NCI-H446 treated with DMSO at 0.1 percent for 48 hours (cell line): ENCODE results near the gene SLC36A2.
"Not testable (repeated sequence)": the region's sequence is repeated elsewhere in the genome, so short reads cannot be mapped to it uniquely, and the experiment has no call there.

ENCODE experiments used
- DNase-seq: peaks from one replicate; lab custom pipeline; 2025; lab: John Stamatoyannopoulos, UW

SLC36A2 gene

GRCh38 chr5:151347369-151347768, at the start of gene SLC36A2:
Gene SLC36A2, minus strand, starts transcription at chr5:151347559. Its CDS starts 99 bp downstream, at chr5:151347460.
- DNase-seq, result no peak

DNA sequence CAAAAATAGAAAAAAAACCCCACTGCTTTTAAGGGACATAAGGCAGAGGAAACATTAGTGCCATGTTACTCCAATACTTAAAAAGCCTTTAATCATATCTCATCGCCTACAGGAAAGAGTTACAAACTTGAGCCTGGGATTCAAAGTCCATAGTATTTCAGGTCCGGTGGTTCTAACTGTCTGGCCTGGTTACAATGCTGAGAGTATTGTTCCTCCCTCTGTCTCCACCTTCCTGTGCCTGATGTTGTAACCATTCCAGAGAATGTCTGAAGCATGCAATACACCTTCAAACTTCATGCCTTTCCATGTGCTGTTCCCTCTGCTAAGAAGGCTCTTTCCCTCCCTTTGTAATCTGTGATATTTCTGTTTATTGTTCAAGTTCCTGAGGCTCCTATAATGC, 41.6 kb upstream of the SLC36A2 start:
- DNase-seq, result no peak

DNA sequence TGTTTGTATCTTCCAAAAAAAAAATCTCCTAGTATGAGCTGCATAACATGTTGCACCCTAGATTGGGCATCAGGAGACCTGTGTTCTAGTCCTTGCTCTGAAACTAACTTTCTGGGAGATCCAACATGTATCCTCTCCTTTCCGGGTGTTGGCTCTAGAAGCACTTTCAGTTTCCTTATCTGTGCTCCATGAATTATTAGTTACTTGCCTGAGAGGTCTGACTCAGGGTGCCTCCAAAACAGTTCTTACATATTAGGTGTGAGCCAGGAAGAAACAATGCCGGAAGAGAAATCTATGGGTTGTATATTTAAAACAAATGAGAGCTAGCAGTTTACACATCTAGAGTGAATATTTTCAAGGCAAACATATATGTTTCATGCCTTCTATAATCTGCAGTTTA, 36.7 kb upstream of the SLC36A2 start:
- no peak for DNase-seq

- no peak for DNase-seq
Measured at GRCh38 chr5:151383011-151383410, 35.7 kb upstream of the SLC36A2 start.

GRCh38 chr5:151382576-151382975, 35.2 kb upstream of the SLC36A2 start:
- DNase-seq, result no peak

DNA sequence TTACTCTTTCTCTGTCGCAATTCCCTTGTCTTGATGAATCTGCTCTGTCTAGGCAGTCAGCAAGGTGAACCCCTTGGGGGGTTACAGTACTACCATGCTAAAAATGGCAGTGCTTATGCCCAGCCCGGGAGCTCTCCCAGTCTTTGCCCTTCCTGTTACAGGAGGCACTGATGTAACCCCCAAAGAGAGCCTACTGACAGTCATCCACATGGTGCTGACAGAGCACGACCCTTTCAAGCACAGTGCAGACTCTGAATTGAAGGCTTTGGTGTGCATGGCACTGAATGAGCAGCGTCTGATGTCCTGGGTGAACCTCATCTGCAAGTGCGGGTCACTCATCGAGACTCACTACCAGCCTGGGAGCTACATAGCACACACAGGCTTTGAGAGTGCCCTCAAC, 34.5 kb upstream of the SLC36A2 start:
- DNase-seq, result no peak

GRCh38 chr5:151378616-151379015, 31.3 kb upstream of the SLC36A2 start:
- DNase-seq, result no peak

DNA sequence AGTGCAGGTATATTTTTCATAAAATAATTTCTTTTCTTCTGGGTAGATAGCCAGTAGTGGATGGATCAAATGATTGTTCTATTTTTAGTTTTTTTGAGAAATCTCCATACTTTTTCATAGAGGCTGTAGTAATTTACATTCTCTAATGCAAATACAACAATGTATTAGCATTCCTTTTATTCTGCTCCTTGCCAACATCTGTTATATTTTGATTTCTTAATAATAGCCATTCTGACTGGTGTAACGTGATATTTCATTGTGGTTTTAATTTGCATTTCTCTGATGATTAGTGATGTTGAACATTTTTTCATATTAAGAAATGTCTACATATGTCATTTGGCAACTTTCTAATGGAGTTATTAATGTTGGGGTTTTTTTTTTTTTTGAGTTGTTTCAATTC, 27.2 kb upstream of the SLC36A2 start:
- DNase-seq, result no peak

- DNase-seq, result not testable (repeated sequence)
Measured at GRCh38 chr5:151367038-151367437, 19.7 kb upstream of the SLC36A2 start.

DNA sequence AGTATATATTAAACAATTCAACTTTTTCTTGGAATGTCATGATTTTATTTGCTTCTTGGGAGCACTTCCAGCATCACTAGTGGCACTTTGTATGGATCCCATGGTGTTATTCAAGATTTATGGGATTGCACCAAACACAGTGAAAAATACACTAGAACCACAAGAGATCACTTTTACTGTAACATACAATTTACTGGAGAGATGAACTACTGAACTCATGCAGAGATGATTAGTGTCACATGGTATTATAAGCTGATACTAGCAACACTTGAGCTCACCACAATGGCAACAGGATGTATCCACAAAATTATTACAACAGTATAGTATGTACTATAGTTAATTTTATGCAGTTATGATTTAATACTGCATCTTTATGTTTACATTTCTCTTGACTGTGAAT, 16.3 kb upstream of the SLC36A2 start:
- DNase-seq, result no peak

GRCh38 chr5:151362970-151363369, 15.6 kb upstream of the SLC36A2 start:
- no peak for DNase-seq

DNA sequence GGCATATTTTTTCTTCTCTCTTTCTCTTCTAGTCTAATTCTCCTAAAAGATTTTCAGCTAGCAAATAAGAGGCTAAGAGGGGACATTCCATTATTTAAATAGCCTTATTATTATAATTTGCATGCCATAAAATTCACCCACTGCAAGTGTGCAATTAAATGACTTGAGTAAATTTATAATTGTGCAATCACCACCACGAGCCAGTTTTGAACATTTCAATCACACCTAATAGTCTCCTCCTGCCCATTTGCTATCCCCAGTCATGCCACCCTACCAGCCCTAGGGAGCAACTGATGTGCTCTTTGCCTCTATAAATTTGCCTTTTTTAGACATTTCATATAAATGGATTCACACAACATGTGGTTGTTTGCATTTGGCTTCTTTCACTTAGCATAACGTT, 12.0 kb upstream of the SLC36A2 start:
- no peak for DNase-seq

DNA sequence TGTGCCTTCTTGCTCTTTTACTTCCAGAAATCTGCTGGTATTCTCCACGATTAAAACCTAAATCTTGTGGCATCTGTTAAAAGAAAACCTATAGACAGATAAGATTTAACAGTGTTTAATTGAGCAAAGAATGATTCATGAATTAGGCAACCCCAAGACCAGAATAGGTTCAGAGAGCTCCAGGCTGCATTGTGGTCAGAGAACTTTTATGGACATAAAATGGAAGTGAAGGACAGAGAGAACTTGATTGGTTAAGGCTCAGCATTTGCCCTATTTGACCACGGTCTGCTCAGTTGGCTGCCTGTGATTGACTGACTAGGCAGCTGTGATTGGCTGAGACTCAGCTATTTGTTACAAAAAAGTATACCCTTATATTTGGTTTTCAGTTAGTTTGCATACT, 10.4 kb upstream of the SLC36A2 start:
- DNase-seq, result no peak

GRCh38 chr5:151357097-151357496, 9.7 kb upstream of the SLC36A2 start:
- DNase-seq, result no peak

- no peak for DNase-seq
Measured at GRCh38 chr5:151351671-151352070, 4.3 kb upstream of the SLC36A2 start.

DNA sequence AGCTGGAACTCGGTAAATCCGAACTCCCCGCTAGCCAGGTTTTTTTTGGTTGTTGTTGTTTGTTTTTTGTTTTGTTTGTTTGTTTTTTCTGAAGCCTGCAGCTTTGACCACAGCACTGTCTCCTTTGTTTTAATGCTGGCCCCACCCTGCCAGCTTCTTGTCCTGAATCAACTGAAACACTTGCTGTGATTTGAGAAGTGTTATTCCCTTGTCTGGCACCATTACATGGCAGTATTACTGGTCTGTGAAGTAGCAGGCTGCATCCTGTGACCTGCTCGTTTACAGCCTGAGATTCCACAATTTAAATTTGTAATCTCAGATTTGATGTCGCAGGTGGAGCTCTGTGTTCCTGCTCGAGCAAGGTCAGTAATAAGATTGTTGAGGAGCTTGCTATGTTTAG, 1.4 kb upstream of the SLC36A2 start:
- DNase-seq, result no peak

GRCh38 chr5:151345808-151346478, 1.4 kb downstream of the SLC36A2 start:
- no peak for DNase-seq

- DNase-seq, result no peak
Measured at GRCh38 chr5:151345187-151345807, 2.1 kb downstream of the SLC36A2 start.

DNA sequence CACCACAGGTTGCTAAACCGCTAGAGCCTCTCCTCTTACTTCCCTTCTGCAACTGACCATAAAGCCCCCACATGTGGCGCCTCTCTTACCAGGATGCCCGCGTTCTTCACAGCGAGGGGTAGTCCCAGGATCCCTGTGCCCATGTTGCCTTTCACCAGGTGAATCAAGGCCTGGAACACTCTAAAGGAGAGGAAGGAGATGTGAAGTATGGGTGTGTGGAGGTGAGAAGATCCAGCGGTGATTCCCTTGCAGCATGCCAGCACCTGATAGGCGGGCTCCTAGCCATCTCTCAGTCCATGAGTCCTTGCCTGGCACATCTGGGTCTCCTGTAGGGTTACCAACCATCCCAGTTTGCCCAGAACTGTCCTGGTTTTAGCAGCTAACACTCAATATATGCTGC, 3.3 kb downstream of the SLC36A2 start:
- DNase-seq, result no peak

DNA sequence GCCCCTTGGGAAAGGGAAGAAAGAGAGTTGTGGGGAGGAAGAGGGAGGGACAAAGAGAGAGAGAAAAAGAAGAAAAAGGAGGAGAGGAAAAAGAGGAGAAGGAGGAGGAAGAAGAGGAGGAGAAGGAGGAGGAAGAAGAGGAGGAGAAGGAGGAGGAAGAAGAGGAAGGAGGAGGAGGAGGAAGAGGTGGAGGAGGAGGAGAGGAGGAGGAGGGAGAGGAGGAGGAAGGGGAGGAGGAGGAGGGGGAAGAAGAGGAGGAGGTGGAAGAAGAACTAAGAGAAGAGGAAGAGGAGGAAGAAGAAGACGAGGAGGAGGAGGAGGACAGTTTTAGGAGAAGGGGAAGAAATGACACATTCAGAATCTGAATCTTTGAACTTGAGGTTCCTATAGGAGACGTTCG, 7.4 kb downstream of the SLC36A2 start:
- DNase-seq, result no peak

- no peak for DNase-seq
Measured at GRCh38 chr5:151338734-151339133, 8.6 kb downstream of the SLC36A2 start.

DNA sequence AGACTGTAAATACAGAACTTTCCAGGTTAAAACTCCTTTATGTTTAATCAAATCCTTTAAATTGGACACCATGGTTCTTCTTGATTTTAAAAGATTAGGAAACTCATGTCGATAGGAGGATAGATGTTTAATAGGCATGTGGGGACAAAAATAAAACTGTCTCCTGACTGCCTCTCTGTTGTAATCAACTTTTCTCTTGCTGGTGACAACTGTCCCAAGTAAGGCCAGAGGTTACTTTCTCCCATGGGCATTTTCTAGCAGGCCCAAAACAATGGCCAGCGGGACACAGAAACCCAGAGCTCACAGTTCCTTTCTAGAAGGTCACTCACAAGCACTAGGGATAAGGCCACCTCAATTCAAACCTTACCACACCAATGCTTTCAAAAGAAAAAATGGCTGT, 14.5 kb downstream of the SLC36A2 start:
- DNase-seq, result no peak

DNA sequence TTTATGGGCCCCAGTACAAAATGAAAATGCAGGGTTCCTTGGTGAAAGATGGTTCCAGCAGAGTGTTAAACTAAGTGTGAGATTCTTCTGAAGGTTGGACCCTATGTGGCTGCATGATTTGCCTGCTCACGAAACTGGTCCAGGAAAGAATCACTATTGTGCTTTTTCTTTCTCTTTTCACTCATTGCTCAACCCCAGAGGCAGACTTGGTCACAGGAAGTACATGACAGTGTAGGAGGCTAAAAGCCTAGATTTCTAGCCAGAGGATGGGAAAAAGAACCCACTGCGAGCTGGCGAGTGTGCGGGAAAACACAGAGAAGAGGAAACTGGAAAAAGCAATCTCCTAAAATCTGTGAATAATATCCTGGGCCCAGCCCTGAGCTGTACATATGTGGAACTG, 18.6 kb downstream of the SLC36A2 start:
- DNase-seq, result no peak

- DNase-seq, result no peak
Measured at GRCh38 chr5:151327585-151327984, 19.8 kb downstream of the SLC36A2 start.
